ENCODE data around the gene SLC26A6.

Gene SLC26A6

GRCh38 chr3:48656061-48656840 lies 21.0 kb upstream of the SLC26A6 start:
- peak overlapping the region; percentile 87 for H3K4me2 ChIP-seq (ENCODE audit: low read length)
- peak overlapping the region; percentile 72 for H3K4me3 ChIP-seq (ENCODE audit: low read length)
- peaks cover 9% of the 10 kb centered on the region for H3K4me1 ChIP-seq (ENCODE audit: control insufficient read depth, insufficient read depth, low read length)
- H3K9me3 ChIP-seq (replicated peaks; ENCODE audit: low read length): no peaks in the 10 kb centered on the region
- no peaks in the 10 kb centered on the region for H3K27me3 ChIP-seq (ENCODE audit: control insufficient read depth, insufficient read depth, low read length)
- H3K36me3 ChIP-seq (ENCODE audit: insufficient read depth, low read length): no peaks in the 10 kb centered on the region
- no peak overlapping the region for H3K9ac ChIP-seq (ENCODE audit: low read depth, low read length)

DNA sequence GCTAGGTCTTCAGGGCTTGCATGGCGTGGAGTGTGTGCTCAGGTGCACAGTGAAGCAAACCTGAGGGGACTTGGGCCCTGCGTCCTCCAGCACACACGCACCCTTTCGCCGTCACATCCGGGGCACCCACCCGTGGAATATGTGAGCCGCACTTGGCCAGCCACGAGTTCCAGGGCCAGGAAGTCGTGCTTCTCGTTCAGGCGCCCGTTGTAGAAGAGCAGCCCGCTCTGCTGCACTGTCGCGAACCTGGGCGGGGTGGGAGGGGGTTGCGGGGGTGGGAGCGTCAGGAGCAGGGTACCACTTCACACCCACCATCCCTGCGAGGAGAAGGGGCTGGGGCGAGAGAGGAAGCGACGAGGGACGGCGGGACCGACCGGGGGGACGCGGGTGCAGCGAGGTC lies 20.3 kb upstream of the SLC26A6 start:
- H3K9ac ChIP-seq (ENCODE audit: low read depth, low read length): no peak overlapping the region
- H3K4me1 ChIP-seq (ENCODE audit: control insufficient read depth, insufficient read depth, low read length): peaks cover 7% of the 10 kb centered on the region
- H3K36me3 ChIP-seq (ENCODE audit: insufficient read depth, low read length): no peaks in the 10 kb centered on the region
- H3K27me3 ChIP-seq (ENCODE audit: control insufficient read depth, insufficient read depth, low read length): no peaks in the 10 kb centered on the region
- no peaks in the 10 kb centered on the region for H3K9me3 ChIP-seq (replicated peaks; ENCODE audit: low read length)
- H3K4me2 ChIP-seq (ENCODE audit: low read length): peak overlapping the region; percentile 87
- H3K4me3 ChIP-seq (ENCODE audit: low read length): peak overlapping the region; percentile 72

DNA sequence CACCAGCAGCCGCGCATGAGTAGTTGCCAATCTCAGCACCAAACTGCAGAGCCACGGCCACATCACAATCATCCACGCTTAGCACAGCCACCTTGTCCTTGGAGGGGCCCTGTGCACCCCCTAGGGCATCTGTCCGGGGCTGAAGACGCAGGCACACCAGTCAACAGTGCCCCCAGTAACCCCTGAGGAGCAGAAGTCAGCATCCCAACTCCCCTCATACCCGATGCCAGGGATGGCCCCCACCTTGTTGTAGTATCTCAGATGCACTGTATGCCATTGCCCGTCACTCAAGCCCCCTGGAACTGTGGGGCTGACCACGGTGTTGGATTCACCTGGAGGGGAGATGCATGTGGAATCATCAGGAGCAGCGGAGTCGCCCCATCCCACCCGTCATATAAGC lies 19.8 kb upstream of the SLC26A6 start:
- Histone ChIP-seq H3K36me3 (ENCODE audit: insufficient read depth, low read length) (no peaks in the 10 kb centered on the region), H3K9me3 (replicated peaks; ENCODE audit: low read length) (no peaks in the 10 kb centered on the region), H3K4me3 (ENCODE audit: low read length) (no peak overlapping the region), H3K27me3 (ENCODE audit: control insufficient read depth, insufficient read depth, low read length) (no peaks in the 10 kb centered on the region), H3K4me1 (ENCODE audit: control insufficient read depth, insufficient read depth, low read length) (peaks cover 7% of the 10 kb centered on the region), H3K4me2 (ENCODE audit: low read length) (no peak overlapping the region), H3K9ac (ENCODE audit: low read depth, low read length) (no peak overlapping the region)

DNA sequence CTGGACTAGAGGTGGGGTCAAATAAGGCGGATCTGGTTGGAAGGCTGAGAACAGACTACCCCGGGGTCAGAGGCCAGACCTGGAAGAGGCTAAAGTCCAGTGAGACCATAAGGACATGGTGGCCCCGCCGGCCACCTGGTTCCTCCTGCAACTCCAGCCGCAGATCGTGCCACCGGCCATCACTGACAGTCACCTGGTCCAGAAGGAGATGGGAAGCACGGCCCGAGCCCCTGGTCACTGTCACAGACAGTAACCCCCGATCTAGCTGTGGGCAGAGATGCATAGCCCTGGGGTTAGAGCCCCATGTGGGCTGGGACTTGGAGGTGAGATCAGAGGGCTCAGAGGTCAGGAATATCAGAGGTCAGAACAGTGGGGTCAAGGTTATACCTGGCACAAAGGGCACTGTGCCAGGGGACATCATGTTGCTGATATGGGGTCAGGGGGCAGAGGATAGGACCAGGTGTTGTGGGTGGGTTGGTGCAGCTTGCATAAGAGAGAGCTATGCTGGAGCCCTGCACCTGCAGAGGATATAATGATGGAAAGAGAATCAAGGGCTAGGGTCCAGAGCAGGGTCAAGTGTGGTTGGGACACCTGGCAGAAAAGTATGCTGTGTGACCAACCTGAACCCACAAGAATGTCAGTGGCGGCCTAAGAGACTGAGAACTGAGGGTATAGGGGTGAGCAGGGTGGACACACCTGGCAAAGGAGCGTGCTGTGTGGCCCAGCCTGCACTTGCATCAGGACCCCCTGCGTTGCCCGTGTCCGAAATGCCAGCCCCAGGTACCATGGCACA lies 17.9 kb upstream of the SLC26A6 start:
- H3K9ac ChIP-seq (ENCODE audit: low read depth, low read length): no peak overlapping the region
- no peak overlapping the region for H3K4me3 ChIP-seq (ENCODE audit: low read length)
- H3K9me3 ChIP-seq (replicated peaks; ENCODE audit: low read length): no peaks in the 10 kb centered on the region
- H3K36me3 ChIP-seq (ENCODE audit: insufficient read depth, low read length): no peaks in the 10 kb centered on the region
- peaks cover 7% of the 10 kb centered on the region for H3K4me1 ChIP-seq (ENCODE audit: control insufficient read depth, insufficient read depth, low read length)
- H3K4me2 ChIP-seq (ENCODE audit: low read length): no peak overlapping the region
- H3K27me3 ChIP-seq (ENCODE audit: control insufficient read depth, insufficient read depth, low read length): no peaks in the 10 kb centered on the region

- Histone ChIP-seq H3K4me1 (ENCODE audit: control insufficient read depth, insufficient read depth, low read length) (peaks cover 7% of the 10 kb centered on the region), H3K4me2 (ENCODE audit: low read length) (no peak overlapping the region), H3K9ac (ENCODE audit: low read depth, low read length) (no peak overlapping the region), H3K27me3 (ENCODE audit: control insufficient read depth, insufficient read depth, low read length) (no peaks in the 10 kb centered on the region), H3K4me3 (ENCODE audit: low read length) (no peak overlapping the region), H3K36me3 (ENCODE audit: insufficient read depth, low read length) (no peaks in the 10 kb centered on the region), H3K9me3 (replicated peaks; ENCODE audit: low read length) (no peaks in the 10 kb centered on the region)
These were observed 16.5 kb upstream of the SLC26A6 start for GRCh38 chr3:48651771-48652170.

- H3K9me3 ChIP-seq (replicated peaks; ENCODE audit: low read length): no peaks in the 10 kb centered on the region
- H3K9ac ChIP-seq (ENCODE audit: low read depth, low read length): no peak overlapping the region
- H3K4me2 ChIP-seq (ENCODE audit: low read length): no peak overlapping the region
- no peaks in the 10 kb centered on the region for H3K4me1 ChIP-seq (ENCODE audit: control insufficient read depth, insufficient read depth, low read length)
- no peak overlapping the region for H3K4me3 ChIP-seq (ENCODE audit: low read length)
- H3K27me3 ChIP-seq (ENCODE audit: control insufficient read depth, insufficient read depth, low read length): no peaks in the 10 kb centered on the region
- no peaks in the 10 kb centered on the region for H3K36me3 ChIP-seq (ENCODE audit: insufficient read depth, low read length)
These were observed 15.5 kb upstream of the SLC26A6 start for GRCh38 chr3:48650723-48651122.

DNA sequence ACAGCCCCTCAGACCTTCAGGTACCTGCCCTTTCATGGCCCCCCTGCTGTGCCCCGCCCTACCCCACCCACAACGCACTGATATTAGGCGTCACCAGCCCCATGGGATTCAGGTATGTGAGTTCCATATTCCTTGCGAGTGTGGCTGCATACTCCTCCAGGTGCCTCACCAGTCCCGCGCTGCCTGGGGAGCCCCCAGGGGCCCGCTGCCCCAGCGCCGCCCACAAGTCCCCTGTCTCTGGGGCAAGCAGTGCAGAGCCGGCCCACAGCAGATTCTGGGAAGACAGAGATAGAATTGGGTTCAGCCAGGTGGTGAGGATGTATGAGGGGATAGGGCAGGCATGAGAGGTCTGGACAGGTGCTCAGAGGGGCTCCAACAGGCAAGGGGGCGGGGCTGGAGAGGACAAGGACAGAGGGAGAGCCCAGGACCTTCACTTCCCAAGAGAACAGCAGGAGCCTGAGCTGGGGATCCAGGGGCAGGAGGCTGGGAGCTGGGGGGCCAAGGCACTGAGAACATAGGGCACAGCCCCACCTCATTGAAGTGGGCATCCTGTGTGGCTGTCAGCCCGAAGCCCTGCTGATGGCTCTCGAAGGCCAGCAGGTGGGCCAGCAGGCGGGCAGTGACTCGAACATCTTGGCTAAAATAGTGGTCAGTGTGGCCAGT lies 13.1 kb upstream of the SLC26A6 start:
- H3K4me2 ChIP-seq (ENCODE audit: low read length): no peak overlapping the region
- no peak overlapping the region for H3K9ac ChIP-seq (ENCODE audit: low read depth, low read length)
- H3K36me3 ChIP-seq (ENCODE audit: insufficient read depth, low read length): no peaks in the 10 kb centered on the region
- H3K27me3 ChIP-seq (ENCODE audit: control insufficient read depth, insufficient read depth, low read length): no peaks in the 10 kb centered on the region
- H3K9me3 ChIP-seq (replicated peaks; ENCODE audit: low read length): no peaks in the 10 kb centered on the region
- H3K4me1 ChIP-seq (ENCODE audit: control insufficient read depth, insufficient read depth, low read length): no peaks in the 10 kb centered on the region
- no peak overlapping the region for H3K4me3 ChIP-seq (ENCODE audit: low read length)

GRCh38 chr3:48647714-48648113 lies 12.5 kb upstream of the SLC26A6 start:
- no peaks in the 10 kb centered on the region for H3K9me3 ChIP-seq (replicated peaks; ENCODE audit: low read length)
- H3K4me2 ChIP-seq (ENCODE audit: low read length): no peak overlapping the region
- no peak overlapping the region for H3K4me3 ChIP-seq (ENCODE audit: low read length)
- no peaks in the 10 kb centered on the region for H3K4me1 ChIP-seq (ENCODE audit: control insufficient read depth, insufficient read depth, low read length)
- no peaks in the 10 kb centered on the region for H3K36me3 ChIP-seq (ENCODE audit: insufficient read depth, low read length)
- H3K9ac ChIP-seq (ENCODE audit: low read depth, low read length): no peak overlapping the region
- no peaks in the 10 kb centered on the region for H3K27me3 ChIP-seq (ENCODE audit: control insufficient read depth, insufficient read depth, low read length)

DNA sequence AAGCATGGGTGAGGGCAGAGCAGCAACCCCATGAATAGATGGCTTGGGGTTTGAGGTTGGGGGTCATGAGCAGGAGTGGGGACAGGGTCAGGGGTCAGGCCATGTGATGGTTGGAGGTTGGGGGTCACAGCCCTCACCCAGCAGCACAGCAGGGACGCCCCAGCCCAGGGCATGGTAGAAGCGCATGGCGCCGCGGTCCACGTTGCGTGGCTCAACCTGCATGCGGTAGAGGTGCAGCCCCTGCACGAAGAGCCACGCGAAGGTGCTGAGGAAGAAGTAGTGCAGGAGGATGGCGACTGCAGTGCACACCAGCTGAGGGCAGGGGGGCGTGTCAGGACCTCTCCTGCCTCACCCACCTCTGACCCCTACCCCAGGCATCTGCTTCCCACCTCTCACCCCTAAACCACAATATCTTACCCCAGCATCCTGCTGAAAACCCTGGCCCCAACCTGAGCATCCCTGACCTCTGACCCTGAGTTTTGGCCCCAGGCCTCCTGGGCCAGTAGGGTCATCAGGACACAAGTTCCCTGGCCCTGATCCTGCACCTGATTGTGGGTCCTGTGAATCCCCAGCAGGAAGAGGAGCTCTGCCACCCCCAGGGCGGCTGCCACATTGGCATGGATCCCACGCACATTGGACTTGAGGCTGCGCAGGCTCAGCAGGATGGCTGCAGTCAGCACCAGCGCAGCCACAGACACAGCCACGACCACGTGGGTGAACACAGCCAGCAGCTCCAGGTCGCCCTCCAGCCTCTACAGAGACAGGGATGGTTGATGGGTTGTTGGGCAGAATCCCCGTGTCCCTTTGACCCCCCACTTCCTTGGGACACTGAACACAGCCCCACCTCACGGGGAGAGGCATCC lies 9.9 kb upstream of the SLC26A6 start:
- H3K36me3 ChIP-seq (ENCODE audit: insufficient read depth, low read length): no peaks in the 10 kb centered on the region
- H3K9ac ChIP-seq (ENCODE audit: low read depth, low read length): no peak overlapping the region
- H3K4me3 ChIP-seq (ENCODE audit: low read length): no peak overlapping the region
- no peaks in the 10 kb centered on the region for H3K27me3 ChIP-seq (ENCODE audit: control insufficient read depth, insufficient read depth, low read length)
- H3K4me2 ChIP-seq (ENCODE audit: low read length): no peak overlapping the region
- no peaks in the 10 kb centered on the region for H3K4me1 ChIP-seq (ENCODE audit: control insufficient read depth, insufficient read depth, low read length)
- no peaks in the 10 kb centered on the region for H3K9me3 ChIP-seq (replicated peaks; ENCODE audit: low read length)

GRCh38 chr3:48642605-48643004 lies 7.3 kb upstream of the SLC26A6 start:
- Histone ChIP-seq H3K4me3 (ENCODE audit: low read length) (no peak overlapping the region), H3K27me3 (ENCODE audit: control insufficient read depth, insufficient read depth, low read length) (no peaks in the 10 kb centered on the region), H3K9ac (ENCODE audit: low read depth, low read length) (no peak overlapping the region), H3K4me2 (ENCODE audit: low read length) (no peak overlapping the region), H3K36me3 (ENCODE audit: insufficient read depth, low read length) (no peaks in the 10 kb centered on the region), H3K4me1 (ENCODE audit: control insufficient read depth, insufficient read depth, low read length) (no peaks in the 10 kb centered on the region), H3K9me3 (replicated peaks; ENCODE audit: low read length) (no peaks in the 10 kb centered on the region)

- Histone ChIP-seq H3K4me3 (ENCODE audit: low read length) (no peak overlapping the region), H3K9me3 (replicated peaks; ENCODE audit: low read length) (no peaks in the 10 kb centered on the region), H3K27me3 (ENCODE audit: control insufficient read depth, insufficient read depth, low read length) (no peaks in the 10 kb centered on the region), H3K9ac (ENCODE audit: low read depth, low read length) (no peak overlapping the region), H3K4me2 (ENCODE audit: low read length) (no peak overlapping the region), H3K4me1 (ENCODE audit: control insufficient read depth, insufficient read depth, low read length) (peaks cover 4% of the 10 kb centered on the region), H3K36me3 (ENCODE audit: insufficient read depth, low read length) (no peaks in the 10 kb centered on the region)
These were observed 6.1 kb upstream of the SLC26A6 start for GRCh38 chr3:48641396-48641795.
